Caco-2 (cell line): ENCODE results near the gene TMEM109. TPM values are rescaled to one million over a fixed set of nuclear protein-coding genes. Genes with fewer than 3 reads are reported as not detected.

Experiments
- BruUV-seq: library from RNA; stranded (reverse); fragments of 400-500 nt; replicated peaks from 2 replicates; lab custom pipeline; 2021; lab: Mats Ljungman, UMichigan
- CTCF ChIA-PET: fragments of 300-600 bp; sonication (Branson Sonifier 250); formaldehyde crosslinking; loops from one replicate; lab custom pipeline; 2022; ENCODE audit warnings: antibody characterized with exemption; lab: Charles Lee
- POLR2A ChIA-PET: fragments of 300-600 bp; sonication (Branson Sonifier 250); formaldehyde crosslinking; loops from one replicate; lab custom pipeline; 2022; ENCODE audit warnings: antibody characterized with exemption; lab: Charles Lee
- DNase-seq, 2 experiments: peaks; one replicate each; pipeline versions ENCODE4 v3.0.0 to v3.0.0-alpha.2; 2020 to 2022
- H3K27me3 ChIP-seq: replicated peaks from 2 replicates; pipeline ENCODE4 v1.6.0; 2011; ENCODE audit warnings: low read length; ENCODE audit not compliant: control insufficient read depth, insufficient read depth
- H3K36me3 ChIP-seq: 2 replicates; pipeline ENCODE4 v1.5.1; 2011; ENCODE audit warnings: low read length; ENCODE audit not compliant: control insufficient read depth, insufficient read depth
- H3K4me1 ChIP-seq: fragments of 250-450 bp; sonication (Bioruptor Pico); 2 replicates; pipeline ENCODE4 v1.5.1; 2020; ENCODE audit warnings: mild to moderate bottlenecking
- H3K4me3 ChIP-seq: 2 replicates; pipeline ENCODE4 v1.5.1; 2011; ENCODE audit warnings: low read depth, mild to moderate bottlenecking, control low read depth, low read length
- H3K9me3 ChIP-seq: fragments of 250-450 bp; sonication (Bioruptor Pico); 2 replicates; pipeline ENCODE4 v1.5.1; 2020; ENCODE audit warnings: mild to moderate bottlenecking, moderate library complexity
- H3K27ac Mint-ChIP-seq: one replicate; pipeline ENCODE4 v1.8.0; 2022; ENCODE audit warnings: mixed read lengths; ENCODE audit not compliant: unreplicated experiment
- H3K27me3 Mint-ChIP-seq: one replicate; pipeline ENCODE4 v1.8.0; 2022; ENCODE audit warnings: mixed read lengths; ENCODE audit not compliant: insufficient read depth, unreplicated experiment
- H3K36me3 Mint-ChIP-seq: one replicate; pipeline ENCODE4 v1.8.0; 2022; ENCODE audit warnings: mild to moderate bottlenecking, mixed read lengths; ENCODE audit not compliant: insufficient read depth, unreplicated experiment
- H3K4me1 Mint-ChIP-seq: one replicate; pipeline ENCODE4 v1.8.0; 2022; ENCODE audit warnings: low read depth, mixed read lengths; ENCODE audit not compliant: unreplicated experiment
- H3K4me3 Mint-ChIP-seq: one replicate; pipeline ENCODE4 v1.8.0; 2022; ENCODE audit warnings: mild to moderate bottlenecking, moderate library complexity, mixed read lengths; ENCODE audit not compliant: unreplicated experiment
- H3K9me3 Mint-ChIP-seq: one replicate; pipeline ENCODE4 v1.8.0; 2022; ENCODE audit warnings: mixed read lengths; ENCODE audit not compliant: unreplicated experiment
- CTCF ChIP-seq, 2 experiments: fragments of 200-600 bp in 1 of 2; IDR thresholded peaks; 1 replicate in 1 of 2; 2 replicates in 1 of 2; pipeline versions ENCODE4 v1.5.1 to v1.8.0; 2011 to 2022; ENCODE audit warnings: antibody characterized with exemption in 1 of 2, control low read depth in 1 of 2, inconsistent platforms in 1 of 2, low read depth in 1 of 2, low read length in 1 of 2, mild to moderate bottlenecking in 1 of 2, moderate library complexity in 1 of 2; ENCODE audit not compliant: insufficient read depth in 1 of 2, severe bottlenecking in 1 of 2, unreplicated experiment in 1 of 2
- intact Hi-C: fragments of 100-400 bp; cut with micrococcal nuclease; formaldehyde crosslinking; loops from one replicate; pipeline ENCODE4 v1.10.0; 2022; ENCODE audit not compliant: unreplicated experiment
- total RNA-seq: library from RNA; stranded (reverse); gene quantifications from 2 replicates; pipeline ENCODE4 v1.2.3, GENCODE V29; 2022

The TMEM109 gene
- total RNA-seq, 1 experiment from 2014 or later, result 91.9 TPM

- intact Hi-C loops, result loop anchor here (1.0 kb wide), 3 partner anchors 158 to 216 kb away; no protein-coding TSS in a partner anchor
- H3K9me3 ChIP-seq, result peaks cover 18% of the 10 kb centered on the region
- no peaks in the 10 kb centered on the region for H3K4me1 Mint-ChIP-seq
- H3K4me3 Mint-ChIP-seq, result no peak overlapping the region
- no peaks in the 10 kb centered on the region for H3K27me3 ChIP-seq
- no peaks in the 10 kb centered on the region for H3K4me1 ChIP-seq
- no peak overlapping the region for H3K4me3 ChIP-seq
- ChIA-PET CTCF (interaction anchor here (1.0 to 2.0 kb wide), 4 partner anchors 12 to 159 kb away, joined by 3 to 9 read pairs (median 3); partner anchors contain the start of gene TMEM109), POLR2A (no interaction called here)
- no peaks in the 10 kb centered on the region for H3K36me3 ChIP-seq
- no TSS peak for BruUV-seq
- no peak for DNase-seq
- peaks cover 21% of the 10 kb centered on the region for H3K9me3 Mint-ChIP-seq
- no peaks in the 10 kb centered on the region for H3K36me3 Mint-ChIP-seq
- no peak for TF ChIP-seq CTCF (IDR thresholded peaks at IDR 0.05; ENCODE audit: insufficient read depth in 1 of 2, low read depth in 1 of 2, low read length in 1 of 2, severe bottlenecking in 1 of 2, unreplicated experiment in 1 of 2)
- H3K27me3 Mint-ChIP-seq, result no peaks in the 10 kb centered on the region
- no peak overlapping the region for H3K27ac Mint-ChIP-seq
Observed at GRCh38 chr11:60970890-60971289, 56.9 kb downstream of the TMEM109 start.

DNA sequence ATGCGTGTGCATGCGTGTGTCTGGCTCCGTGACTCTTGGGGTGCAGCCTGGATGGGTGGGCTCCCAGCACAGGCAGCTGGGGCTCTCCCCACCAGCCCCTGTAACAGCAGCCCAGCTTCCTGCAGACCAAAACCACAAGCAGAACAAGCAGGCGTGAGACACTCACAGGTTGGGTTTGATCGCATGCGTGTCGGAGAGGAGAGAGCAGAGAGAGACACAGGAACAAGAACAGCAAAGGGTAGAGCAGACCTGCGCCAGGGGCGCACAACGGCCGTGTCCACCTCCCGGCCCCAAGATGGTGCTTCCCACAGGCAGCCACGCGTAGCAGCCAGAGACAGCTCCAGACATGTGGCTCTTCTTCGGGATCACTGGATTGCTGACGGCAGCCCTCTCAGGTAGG is 57.6 kb downstream of the TMEM109 start, which contains the start of gene CD6:
Gene CD6 (plus strand): TSS at position 161 of the 400 bp plus-strand sequence. CDS start 186 bp downstream, at position 347.
- ChIA-PET CTCF (no interaction called here), POLR2A (interaction anchor here (0.6 kb wide), 1 partner anchor 45 kb away, joined by 3 read pairs; no protein-coding TSS in a partner anchor)
- H3K9me3 Mint-ChIP-seq, result peaks cover 21% of the 10 kb centered on the region
- intact Hi-C loops, result no loop called here
- no peaks in the 10 kb centered on the region for H3K36me3 Mint-ChIP-seq
- H3K36me3 ChIP-seq, result no peaks in the 10 kb centered on the region
- BruUV-seq, result no TSS peak
- no peak for DNase-seq
- no peaks in the 10 kb centered on the region for H3K27me3 Mint-ChIP-seq
- no peak within 1 kb of the TSS for H3K4me3 ChIP-seq
- no peaks in the 10 kb centered on the region for H3K27me3 ChIP-seq
- no peak within 1 kb of the TSS for H3K4me3 Mint-ChIP-seq
- TF ChIP-seq CTCF (IDR thresholded peaks at IDR 0.05; ENCODE audit: insufficient read depth in 1 of 2, low read depth in 1 of 2, low read length in 1 of 2, severe bottlenecking in 1 of 2, unreplicated experiment in 1 of 2), result no peak
- no peak within 1 kb of the TSS for H3K27ac Mint-ChIP-seq
- H3K4me1 ChIP-seq, result no peaks in the 10 kb centered on the region
- H3K4me1 Mint-ChIP-seq, result no peaks in the 10 kb centered on the region
- peaks cover 18% of the 10 kb centered on the region for H3K9me3 ChIP-seq

GRCh38 chr11:60972182-60973030 is 58.4 kb downstream of the TMEM109 start:
- peaks cover 18% of the 10 kb centered on the region for H3K9me3 ChIP-seq
- Mint-ChIP-seq H3K4me3 (no peak overlapping the region), H3K9me3 (peaks cover 16% of the 10 kb centered on the region), H3K27me3 (peaks cover under 1% of the 10 kb centered on the region), H3K27ac (no peak overlapping the region), H3K4me1 (no peaks in the 10 kb centered on the region), H3K36me3 (no peaks in the 10 kb centered on the region)
- no peaks in the 10 kb centered on the region for H3K4me1 ChIP-seq
- TF ChIP-seq CTCF (IDR thresholded peaks at IDR 0.05; ENCODE audit: insufficient read depth in 1 of 2, low read depth in 1 of 2, low read length in 1 of 2, severe bottlenecking in 1 of 2, unreplicated experiment in 1 of 2), result no peak
- intact Hi-C loops, result no loop called here
- BruUV-seq, result no TSS peak
- H3K4me3 ChIP-seq, result no peak overlapping the region
- no peak for DNase-seq
- ChIA-PET POLR2A (interaction anchor here (0.6 kb wide), 1 partner anchor 46 kb away, joined by 3 read pairs; no protein-coding TSS in a partner anchor), CTCF (no interaction called here)
- no peaks in the 10 kb centered on the region for H3K27me3 ChIP-seq
- no peaks in the 10 kb centered on the region for H3K36me3 ChIP-seq

Other genes starting within 250 kb of the TMEM109 start
- gene MS4A8, start 214.5 kb upstream of the TMEM109 start, total RNA-seq, result not detected in 2 replicates
- gene MS4A18, start 189.4 kb upstream of the TMEM109 start, total RNA-seq, result not detected in 2 replicates
- gene MS4A15, start 157.3 kb upstream of the TMEM109 start, total RNA-seq, result not detected in 2 replicates
- gene MS4A10, start 128.8 kb upstream of the TMEM109 start, total RNA-seq, result 0.14 TPM in 1 of 2 replicates, not detected in the other
- gene CCDC86, start 72.0 kb upstream of the TMEM109 start, total RNA-seq, result 55.9 and 63.8 TPM in 2 replicates
- gene PTGDR2, start 58.2 kb upstream of the TMEM109 start, total RNA-seq, result 0.09 and 0.19 TPM in 2 replicates
- gene ZP1, start 46.6 kb upstream of the TMEM109 start, total RNA-seq, result not detected in 2 replicates
- 180 and 183 TPM in 2 replicates for gene PRPF19, start 7.6 kb upstream of the TMEM109 start, total RNA-seq
- gene TMEM132A, start 10.3 kb downstream of the TMEM109 start, total RNA-seq, result 86.6 and 97.3 TPM in 2 replicates
- 0.43 and 0.84 TPM in 2 replicates for gene SLC15A3, start 38.0 kb downstream of the TMEM109 start, total RNA-seq
- gene CD6, start 57.5 kb downstream of the TMEM109 start, total RNA-seq, result 0.23 TPM in 2 replicates
- not detected in 2 replicates for gene CD5, start 188.3 kb downstream of the TMEM109 start, total RNA-seq
- 36.0 and 36.3 TPM in 2 replicates for gene VPS37C, start 247.3 kb downstream of the TMEM109 start, total RNA-seq